GM12872 (cell line): Measurements from ENCODE around the gene ZC3HAV1L.

Experiments used
- CTCF ChIP-seq: IDR thresholded peaks from 3 replicates; pipeline ENCODE4 v1.5.1; 2011; ENCODE audit warnings: low read depth, mild to moderate bottlenecking, low read length, moderate library complexity; ENCODE audit not compliant: insufficient read depth

The ZC3HAV1L gene

GRCh38 chr7:139049936-139050335 is 14.1 kb upstream of the ZC3HAV1L start:
- TF ChIP-seq CTCF: no peak

- no peak for TF ChIP-seq CTCF
Observed at GRCh38 chr7:139049111-139049510, 13.3 kb upstream of the ZC3HAV1L start.

GRCh38 chr7:139047970-139048369 is 12.1 kb upstream of the ZC3HAV1L start:
- no peak for TF ChIP-seq CTCF

GRCh38 chr7:139046143-139046542 is 10.3 kb upstream of the ZC3HAV1L start:
- no peak for TF ChIP-seq CTCF

GRCh38 chr7:139044813-139045794 is 9.3 kb upstream of the ZC3HAV1L start:
- no peak for TF ChIP-seq CTCF

GRCh38 chr7:139043823-139044812 is 8.3 kb upstream of the ZC3HAV1L start:
- TF ChIP-seq CTCF: no peak
